ENCODE results near the gene SPARC.

GRCh38 chr5:151696470-151697061, 9.9 kb upstream of the SPARC start:
- TF ChIP-seq, protein P1, sequence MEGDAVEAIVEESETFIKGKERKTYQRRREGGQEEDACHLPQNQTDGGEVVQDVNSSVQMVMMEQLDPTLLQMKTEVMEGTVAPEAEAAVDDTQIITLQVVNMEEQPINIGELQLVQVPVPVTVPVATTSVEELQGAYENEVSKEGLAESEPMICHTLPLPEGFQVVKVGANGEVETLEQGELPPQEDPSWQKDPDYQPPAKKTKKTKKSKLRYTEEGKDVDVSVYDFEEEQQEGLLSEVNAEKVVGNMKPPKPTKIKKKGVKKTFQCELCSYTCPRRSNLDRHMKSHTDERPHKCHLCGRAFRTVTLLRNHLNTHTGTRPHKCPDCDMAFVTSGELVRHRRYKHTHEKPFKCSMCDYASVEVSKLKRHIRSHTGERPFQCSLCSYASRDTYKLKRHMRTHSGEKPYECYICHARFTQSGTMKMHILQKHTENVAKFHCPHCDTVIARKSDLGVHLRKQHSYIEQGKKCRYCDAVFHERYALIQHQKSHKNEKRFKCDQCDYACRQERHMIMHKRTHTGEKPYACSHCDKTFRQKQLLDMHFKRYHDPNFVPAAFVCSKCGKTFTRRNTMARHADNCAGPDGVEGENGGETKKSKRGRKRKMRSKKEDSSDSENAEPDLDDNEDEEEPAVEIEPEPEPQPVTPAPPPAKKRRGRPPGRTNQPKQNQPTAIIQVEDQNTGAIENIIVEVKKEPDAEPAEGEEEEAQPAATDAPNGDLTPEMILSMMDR (IDR thresholded peaks at IDR 0.05; ENCODE audit: poor library complexity) = no peak
- TF ChIP-seq EZH2 (IDR thresholded peaks at IDR 0.05; ENCODE audit: borderline replicate concordance) (no peak), EZH2phosphoT487 (IDR thresholded peaks at IDR 0.05; ENCODE audit: low read depth, severe bottlenecking, unreplicated experiment) (no peak)

Measured in hepatocyte (in vitro differentiated cells).